H9 (cell line): ENCODE results near the gene CHL1. TPM values are rescaled to one million over a fixed set of nuclear protein-coding genes. Genes with fewer than 3 reads are reported as not detected.

ENCODE experiments used
- DNase-seq: peaks from one replicate; pipeline ENCODE4 v3.0.0-alpha.2; 2017
- H2AFZ ChIP-seq: one replicate; pipeline ENCODE4 v1.6.1; 2013; ENCODE audit warnings: mild to moderate bottlenecking, low read length, control low read depth, moderate library complexity
- H2AK5ac ChIP-seq: 2 replicates; pipeline ENCODE4 v1.6.1; 2013; ENCODE audit warnings: low read length, control low read depth, mixed read lengths; ENCODE audit not compliant: insufficient read length
- H2BK120ac ChIP-seq: one replicate; pipeline ENCODE4 v1.6.1; 2013; ENCODE audit warnings: low read depth, mild to moderate bottlenecking, low read length, control low read depth, inconsistent platforms; ENCODE audit not compliant: poor library complexity, severe bottlenecking
- H2BK12ac ChIP-seq: 2 replicates; pipeline ENCODE4 v1.6.1; 2013; ENCODE audit warnings: low read length, control low read depth, mixed read lengths, low read depth; ENCODE audit not compliant: insufficient read length
- H2BK15ac ChIP-seq: 2 replicates; pipeline ENCODE4 v1.6.1; 2013; ENCODE audit warnings: low read depth, low read length, control low read depth
- H2BK20ac ChIP-seq: one replicate; pipeline ENCODE4 v1.6.1; 2013; ENCODE audit warnings: low read depth, mild to moderate bottlenecking, low read length, control low read depth, inconsistent platforms; ENCODE audit not compliant: poor library complexity, severe bottlenecking
- H2BK5ac ChIP-seq: 2 replicates; pipeline ENCODE4 v1.6.1; 2013; ENCODE audit warnings: low read length, control low read depth, mixed read lengths; ENCODE audit not compliant: insufficient read length
- H3K14ac ChIP-seq: 2 replicates; pipeline ENCODE4 v1.6.1; 2013; ENCODE audit warnings: low read length, control low read depth; ENCODE audit not compliant: insufficient read depth
- H3K18ac ChIP-seq: 2 replicates; pipeline ENCODE4 v1.6.1; 2013; ENCODE audit warnings: low read depth, mild to moderate bottlenecking, mixed read lengths, low read length, control low read depth; ENCODE audit not compliant: insufficient read length
- H3K23ac ChIP-seq: 2 replicates; pipeline ENCODE4 v1.6.1; 2013; ENCODE audit warnings: low read length, control low read depth, mixed read lengths, low read depth; ENCODE audit not compliant: insufficient read length
- H3K23me2 ChIP-seq: 2 replicates; pipeline ENCODE4 v1.6.1; 2013; ENCODE audit warnings: low read depth, mild to moderate bottlenecking, mixed read lengths, low read length, control low read depth; ENCODE audit not compliant: insufficient read length, poor library complexity, severe bottlenecking
- H3K27ac ChIP-seq: 2 replicates; pipeline ENCODE4 v1.5.1; 2013; ENCODE audit warnings: low read length, control low read depth, mixed read lengths, low read depth; ENCODE audit not compliant: insufficient read length
- H3K27me3 ChIP-seq: 2 replicates; pipeline ENCODE4 v1.6.1; 2013; ENCODE audit warnings: low read length, control low read depth, inconsistent platforms; ENCODE audit not compliant: insufficient read depth
- H3K4ac ChIP-seq: 2 replicates; pipeline ENCODE4 v1.6.1; 2013; ENCODE audit warnings: low read depth, mild to moderate bottlenecking, control low read depth, inconsistent platforms, low read length, moderate library complexity
- H3K4me1 ChIP-seq: 2 replicates; pipeline ENCODE4 v1.6.1; 2013; ENCODE audit warnings: low read length, control low read depth, inconsistent platforms; ENCODE audit not compliant: insufficient read depth
- H3K4me2 ChIP-seq: 2 replicates; pipeline ENCODE4 v1.6.1; 2013; ENCODE audit warnings: low read length, control low read depth, mixed read lengths; ENCODE audit not compliant: insufficient read length, insufficient read depth
- H3K56ac ChIP-seq: 2 replicates; pipeline ENCODE4 v1.6.1; 2013; ENCODE audit warnings: low read depth, mild to moderate bottlenecking, mixed read lengths, low read length, control low read depth; ENCODE audit not compliant: insufficient read length
- H3K79me1 ChIP-seq: 2 replicates; pipeline ENCODE4 v1.6.1; 2013; ENCODE audit warnings: low read depth, mild to moderate bottlenecking, moderate library complexity, low read length, control low read depth, inconsistent platforms; ENCODE audit not compliant: insufficient read depth, poor library complexity, severe bottlenecking
- H3K79me2 ChIP-seq: 2 replicates; pipeline ENCODE4 v1.6.1; 2013; ENCODE audit warnings: low read length, control low read depth, inconsistent platforms; ENCODE audit not compliant: insufficient read depth
- H3K9ac ChIP-seq: 2 replicates; pipeline ENCODE4 v1.6.1; 2013; ENCODE audit warnings: low read length, control low read depth, mixed read lengths; ENCODE audit not compliant: insufficient read length; ENCODE audit errors: extremely low read depth
- H3K9me3 ChIP-seq: one replicate; pipeline ENCODE4 v1.6.1; 2013; ENCODE audit warnings: low read depth, low read length, inconsistent platforms; ENCODE audit not compliant: control insufficient read depth
- H3T11ph ChIP-seq: one replicate; pipeline ENCODE4 v1.6.1; 2013; ENCODE audit warnings: mild to moderate bottlenecking, low read length, control low read depth, inconsistent platforms
- H4K20me1 ChIP-seq: one replicate; pipeline ENCODE4 v1.6.1; 2013; ENCODE audit not compliant: control insufficient read depth, insufficient read length, insufficient read depth
- H4K5ac ChIP-seq: 2 replicates; pipeline ENCODE4 v1.6.1; 2013; ENCODE audit warnings: low read depth, mild to moderate bottlenecking, mixed read lengths, low read length, control low read depth; ENCODE audit not compliant: insufficient read length
- H4K8ac ChIP-seq: replicated peaks from 2 replicates; pipeline ENCODE4 v1.6.1; 2013; ENCODE audit warnings: low read length, control low read depth, mixed read lengths, low read depth; ENCODE audit not compliant: insufficient read length
- H4K91ac ChIP-seq: 2 replicates; pipeline ENCODE4 v1.6.1; 2013; ENCODE audit warnings: low read depth, mild to moderate bottlenecking, moderate library complexity, mixed read lengths, low read length, control low read depth; ENCODE audit not compliant: insufficient read length
- H3K27ac Mint-ChIP-seq, 3 experiments: 2 replicates in 2 of 3; 3 replicates in 1 of 3; pipeline ENCODE4 v1.8.0; 2020 to 2021; ENCODE audit warnings: mixed read lengths in 3 of 3, mild to moderate bottlenecking in 1 of 3, moderate library complexity in 1 of 3
- H3K27me3 Mint-ChIP-seq: 2 replicates; pipeline ENCODE4 v1.8.0; 2021; ENCODE audit warnings: low read depth, mild to moderate bottlenecking, moderate library complexity, mixed read lengths
- H3K36me3 Mint-ChIP-seq, 3 experiments: 2 replicates in 2 of 3; 3 replicates in 1 of 3; pipeline ENCODE4 v1.8.0; 2020 to 2021; ENCODE audit warnings: low read depth in 3 of 3, mixed read lengths in 3 of 3; ENCODE audit not compliant: insufficient read depth in 1 of 3
- H3K4me1 Mint-ChIP-seq, 2 experiments: 2 replicates each; pipeline ENCODE4 v1.8.0; 2020; ENCODE audit warnings: mixed read lengths in 2 of 2
- H3K4me3 Mint-ChIP-seq, 2 experiments: 2 replicates in 1 of 2; 3 replicates in 1 of 2; pipeline ENCODE4 v1.8.0; 2020 to 2021; ENCODE audit warnings: mild to moderate bottlenecking in 2 of 2, mixed read lengths in 2 of 2, moderate library complexity in 1 of 2
- H3K9me3 Mint-ChIP-seq, 2 experiments: 2 replicates in 1 of 2; 3 replicates in 1 of 2; pipeline ENCODE4 v1.8.0; 2020; ENCODE audit warnings: mild to moderate bottlenecking in 2 of 2, mixed read lengths in 2 of 2, moderate library complexity in 1 of 2
- WGBS: extraction: QIAGEN DNeasy Blood & Tissue Kit; methylation state at CpG from one replicate; pipeline ENCODE4 v1.1.7; 2013; ENCODE audit warnings: missing lambda C conversion rate, low lambda C conversion rate, mixed read lengths; ENCODE audit not compliant: insufficient read length; ENCODE audit errors: extremely low coverage; 5-methylcytosine and 5-hydroxymethylcytosine counted together
- total RNA-seq: library from RNA; stranded (reverse); gene quantifications from 2 replicates; pipeline ENCODE4 v1.2.1, GENCODE V29; 2021
- TF ChIP-seq, protein P1 (sequence below): fragments of 200-600 bp; sonication (generic); conservative IDR thresholded peaks from 3 replicates; pipeline ENCODE4 v1.8.0; 2021; ENCODE audit warnings: antibody characterized with exemption, mild to moderate bottlenecking

The CHL1 gene
- total RNA-seq, 1 experiment from 2014 or later = not detected

DNA sequence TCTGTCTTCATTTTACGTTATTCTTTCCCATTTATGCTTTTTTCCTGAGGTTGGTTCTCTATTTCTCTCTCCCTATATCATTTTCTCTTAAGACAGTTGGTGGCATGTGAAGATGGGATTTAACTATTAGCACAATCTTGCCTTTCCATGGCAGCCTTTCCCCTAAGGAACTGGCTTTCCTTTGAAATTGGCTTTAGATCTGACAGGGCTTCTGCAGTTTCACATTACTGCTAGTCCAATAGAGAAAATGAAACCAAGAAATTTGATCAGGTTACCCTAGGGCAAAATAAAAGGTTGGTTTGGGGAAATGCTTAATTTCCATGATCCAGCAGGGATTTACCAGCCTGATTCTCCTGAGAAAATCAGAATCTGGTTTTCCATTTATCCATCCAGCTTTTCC is 22.7 kb upstream of the CHL1 start:
- H2AK5ac ChIP-seq = no peak overlapping the region
- no peaks in the 10 kb centered on the region for H3K4me1 ChIP-seq
- H3T11ph ChIP-seq = no peak overlapping the region
- Mint-ChIP-seq H3K4me3 (no peak overlapping the region), H3K9me3 (no peaks in the 10 kb centered on the region), H3K4me1 (no peaks in the 10 kb centered on the region), H3K27ac (no peak overlapping the region), H3K36me3 (no peaks in the 10 kb centered on the region), H3K27me3 (no peaks in the 10 kb centered on the region; the same call in none of the 2 replicates)
- H2BK15ac ChIP-seq = no peak overlapping the region
- H2BK5ac ChIP-seq = no peak overlapping the region
- H2BK120ac ChIP-seq = no peak overlapping the region
- H3K27me3 ChIP-seq = no peaks in the 10 kb centered on the region
- no peaks in the 10 kb centered on the region for H4K20me1 ChIP-seq
- no peak overlapping the region for H4K5ac ChIP-seq
- DNase-seq = no peak
- H3K23me2 ChIP-seq = no peaks in the 10 kb centered on the region
- no peak overlapping the region for H2AFZ ChIP-seq
- H3K56ac ChIP-seq = no peak overlapping the region
- no peak overlapping the region for H3K4me2 ChIP-seq
- H3K18ac ChIP-seq = no peak overlapping the region
- H3K79me1 ChIP-seq = no peaks in the 10 kb centered on the region
- no peak overlapping the region for H4K8ac ChIP-seq
- WGBS = no CpG with 5 or more reads among the region's 1 CpG
- H3K23ac ChIP-seq = no peak overlapping the region
- no peak overlapping the region for H3K4ac ChIP-seq
- H4K91ac ChIP-seq = no peak overlapping the region
- no peaks in the 10 kb centered on the region for H3K9me3 ChIP-seq
- H3K14ac ChIP-seq = no peak overlapping the region
- no peak overlapping the region for H2BK20ac ChIP-seq
- no peak overlapping the region for H3K27ac ChIP-seq
- H3K9ac ChIP-seq = no peak overlapping the region
- TF ChIP-seq, protein P1, sequence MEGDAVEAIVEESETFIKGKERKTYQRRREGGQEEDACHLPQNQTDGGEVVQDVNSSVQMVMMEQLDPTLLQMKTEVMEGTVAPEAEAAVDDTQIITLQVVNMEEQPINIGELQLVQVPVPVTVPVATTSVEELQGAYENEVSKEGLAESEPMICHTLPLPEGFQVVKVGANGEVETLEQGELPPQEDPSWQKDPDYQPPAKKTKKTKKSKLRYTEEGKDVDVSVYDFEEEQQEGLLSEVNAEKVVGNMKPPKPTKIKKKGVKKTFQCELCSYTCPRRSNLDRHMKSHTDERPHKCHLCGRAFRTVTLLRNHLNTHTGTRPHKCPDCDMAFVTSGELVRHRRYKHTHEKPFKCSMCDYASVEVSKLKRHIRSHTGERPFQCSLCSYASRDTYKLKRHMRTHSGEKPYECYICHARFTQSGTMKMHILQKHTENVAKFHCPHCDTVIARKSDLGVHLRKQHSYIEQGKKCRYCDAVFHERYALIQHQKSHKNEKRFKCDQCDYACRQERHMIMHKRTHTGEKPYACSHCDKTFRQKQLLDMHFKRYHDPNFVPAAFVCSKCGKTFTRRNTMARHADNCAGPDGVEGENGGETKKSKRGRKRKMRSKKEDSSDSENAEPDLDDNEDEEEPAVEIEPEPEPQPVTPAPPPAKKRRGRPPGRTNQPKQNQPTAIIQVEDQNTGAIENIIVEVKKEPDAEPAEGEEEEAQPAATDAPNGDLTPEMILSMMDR = no peak
- no peaks in the 10 kb centered on the region for H3K79me2 ChIP-seq
- H2BK12ac ChIP-seq = no peak overlapping the region
